Neuronal stem cell (in vitro differentiated cells): ENCODE measurements around the gene RAB27A.

Experiments
- DNase-seq: peaks from one replicate; pipeline ENCODE4 v3.0.0-alpha.2; 2013; ENCODE audit warnings: low spot score
- H2AFZ ChIP-seq: one replicate; pipeline ENCODE4 v1.6.1; 2013; ENCODE audit warnings: mild to moderate bottlenecking, low read length, inconsistent platforms
- H2AK5ac ChIP-seq: 2 replicates; pipeline ENCODE4 v1.6.1; 2013; ENCODE audit warnings: low read depth, mild to moderate bottlenecking, inconsistent platforms, low read length, moderate library complexity, mixed read lengths
- H2BK120ac ChIP-seq: 2 replicates; pipeline ENCODE4 v1.6.1; 2013; ENCODE audit warnings: low read depth, mild to moderate bottlenecking, inconsistent platforms, low read length, moderate library complexity, mixed read lengths
- H2BK12ac ChIP-seq: one replicate; pipeline ENCODE4 v1.6.1; 2013; ENCODE audit warnings: low read length, inconsistent platforms
- H2BK15ac ChIP-seq: 2 replicates; pipeline ENCODE4 v1.6.1; 2013; ENCODE audit warnings: mild to moderate bottlenecking, low read length, inconsistent platforms, mixed read lengths
- H2BK5ac ChIP-seq: one replicate; pipeline ENCODE4 v1.6.1; 2013; ENCODE audit warnings: inconsistent platforms, mild to moderate bottlenecking, low read length, moderate library complexity
- H3K14ac ChIP-seq: one replicate; pipeline ENCODE4 v1.6.1; 2013; ENCODE audit warnings: low read length, inconsistent platforms
- H3K18ac ChIP-seq: 2 replicates; pipeline ENCODE4 v1.6.1; 2013; ENCODE audit warnings: low read length, inconsistent platforms
- H3K23ac ChIP-seq: 2 replicates; pipeline ENCODE4 v1.6.1; 2013; ENCODE audit warnings: low read depth, mild to moderate bottlenecking, mixed read lengths, low read length, inconsistent platforms; ENCODE audit not compliant: poor library complexity
- H3K27ac ChIP-seq: replicated peaks from 3 replicates; pipeline ENCODE4 v1.5.1; 2013; ENCODE audit warnings: low read length, inconsistent platforms
- H3K27me3 ChIP-seq, 3 experiments: 2 replicates each; pipeline ENCODE4 v1.6.1; 2013; ENCODE audit warnings: low read length in 3 of 3, mild to moderate bottlenecking in 2 of 3, inconsistent platforms in 1 of 3, low read depth in 1 of 3, mixed read lengths in 1 of 3, moderate library complexity in 1 of 3; ENCODE audit not compliant: control insufficient read depth in 3 of 3, insufficient read depth in 3 of 3
- H3K36me3 ChIP-seq, 2 donors: replicated peaks in 1 of 2; 2 replicates each; pipeline ENCODE4 v1.6.1; 2013; ENCODE audit warnings: low read length in 2 of 2; ENCODE audit not compliant: control insufficient read depth in 2 of 2, insufficient read depth in 2 of 2
- H3K4ac ChIP-seq: 2 replicates; pipeline ENCODE4 v1.6.1; 2013; ENCODE audit warnings: inconsistent platforms, mild to moderate bottlenecking, low read length, moderate library complexity
- H3K4me1 ChIP-seq, 2 donors: 1 replicate in 1 of 2; 2 replicates in 1 of 2; pipeline ENCODE4 v1.6.1; 2013; ENCODE audit warnings: low read length in 2 of 2, low read depth in 1 of 2; ENCODE audit not compliant: control insufficient read depth in 2 of 2, insufficient read depth in 1 of 2
- H3K4me2 ChIP-seq: one replicate; pipeline ENCODE4 v1.6.1; 2013; ENCODE audit warnings: mild to moderate bottlenecking, low read length, inconsistent platforms; ENCODE audit not compliant: insufficient read depth, poor library complexity, severe bottlenecking
- H3K4me3 ChIP-seq, 2 donors: 2 replicates each; pipeline ENCODE4 v1.5.1; 2013; ENCODE audit warnings: low read length in 2 of 2, mild to moderate bottlenecking in 2 of 2, inconsistent platforms in 1 of 2, moderate library complexity in 1 of 2
- H3K79me1 ChIP-seq: one replicate; pipeline ENCODE4 v1.6.1; 2013; ENCODE audit warnings: low read depth, mild to moderate bottlenecking, inconsistent platforms, low read length, moderate library complexity
- H3K9ac ChIP-seq: one replicate; pipeline ENCODE4 v1.6.1; 2013; ENCODE audit warnings: mild to moderate bottlenecking, low read depth, low read length, inconsistent platforms; ENCODE audit not compliant: poor library complexity
- H3K9me3 ChIP-seq, 2 donors: replicated peaks in 1 of 2; 2 replicates each; pipeline versions ENCODE3 to v1.6.1; 2013; ENCODE audit warnings: low read length in 2 of 2, mild to moderate bottlenecking in 2 of 2, inconsistent platforms in 1 of 2, low read depth in 1 of 2, mixed read lengths in 1 of 2, moderate library complexity in 1 of 2; ENCODE audit not compliant: control insufficient read depth in 2 of 2, insufficient read depth in 1 of 2
- H4K8ac ChIP-seq: one replicate; pipeline ENCODE4 v1.6.1; 2013; ENCODE audit warnings: low read depth, mild to moderate bottlenecking, inconsistent platforms, low read length, moderate library complexity
- H4K91ac ChIP-seq: one replicate; pipeline ENCODE4 v1.6.1; 2013; ENCODE audit warnings: low read length, low read depth, mild to moderate bottlenecking, inconsistent platforms; ENCODE audit not compliant: poor library complexity
- WGBS, 2 donors: extraction: QIAGEN DNeasy Blood & Tissue Kit; methylation state at CpG; one replicate each; pipeline ENCODE4 v1.1.7; 2013; ENCODE audit warnings: missing lambda C conversion rate in 2 of 2, mixed read lengths in 1 of 2; ENCODE audit not compliant: insufficient read length in 2 of 2, insufficient replicate concordance in 1 of 2; ENCODE audit errors: extremely low coverage in 2 of 2; 5-methylcytosine and 5-hydroxymethylcytosine counted together

Gene RAB27A

DNA sequence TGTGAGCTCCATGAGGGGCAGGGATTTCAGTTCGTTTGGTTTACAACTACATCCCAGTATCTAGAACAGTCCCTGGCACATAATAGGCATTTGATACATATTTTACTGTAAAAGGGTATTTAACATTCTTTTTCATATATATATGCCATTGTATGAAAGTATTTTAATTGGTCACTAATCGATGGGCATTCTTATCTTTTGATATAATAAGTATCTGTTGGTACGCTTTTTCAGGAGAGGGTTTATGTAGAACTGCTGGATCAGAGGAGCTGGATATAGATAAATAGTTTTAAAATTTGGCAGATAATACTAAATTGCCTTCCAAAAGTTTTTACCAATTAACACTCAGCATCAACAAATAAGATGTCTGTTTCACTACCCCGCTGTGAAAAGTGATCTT, 91.9 kb downstream of the RAB27A start:
- no peak overlapping the region for H2BK5ac ChIP-seq
- H3K27ac ChIP-seq = no peak overlapping the region
- H2AFZ ChIP-seq = peak overlapping the region; percentile 83
- H3K79me1 ChIP-seq = no peaks in the 10 kb centered on the region
- no peak overlapping the region for H2AK5ac ChIP-seq
- H2BK12ac ChIP-seq = no peak overlapping the region
- H3K36me3 ChIP-seq = peaks cover 0 to 26% of the 10 kb centered on the region in 2 donors
- H3K4me3 ChIP-seq = peak overlapping the region in 1 of 2 donors; percentile 68
- H3K4me1 ChIP-seq = peaks cover 0 to 7% of the 10 kb centered on the region in 2 donors
- H2BK120ac ChIP-seq = no peak overlapping the region
- no peak for DNase-seq
- H2BK15ac ChIP-seq = no peak overlapping the region
- WGBS, 2 donors = no CpG with 5 or more reads among the region's 4 CpGs
- H3K4me2 ChIP-seq = peak overlapping the region; percentile 61
- H3K9me3 ChIP-seq = peaks cover 0 to 8% of the 10 kb centered on the region in 2 donors
- H3K18ac ChIP-seq = no peak overlapping the region
- no peak overlapping the region for H3K14ac ChIP-seq
- no peak overlapping the region for H4K8ac ChIP-seq
- H3K23ac ChIP-seq = no peak overlapping the region
- H4K91ac ChIP-seq = no peak overlapping the region
- H3K27me3 ChIP-seq = no peaks in the 10 kb centered on the region
- no peak overlapping the region for H3K9ac ChIP-seq
- no peak overlapping the region for H3K4ac ChIP-seq

DNA sequence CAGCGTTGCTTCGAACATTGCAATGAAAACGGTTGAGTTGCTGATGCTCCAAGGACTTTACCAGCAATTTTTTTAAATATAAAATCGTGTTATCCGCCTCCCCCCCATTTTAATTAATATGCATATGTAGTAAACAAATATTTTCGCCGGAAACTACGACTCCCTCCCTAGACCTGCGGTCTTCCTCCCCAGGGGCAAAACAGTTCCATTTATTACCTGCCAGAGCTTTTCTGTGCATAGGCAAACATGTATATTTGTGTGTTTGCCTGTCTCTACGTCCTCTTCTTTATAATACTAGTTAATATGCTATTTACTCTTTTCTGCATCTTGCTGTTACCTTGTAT, 92.3 kb downstream of the RAB27A start:
- H3K36me3 ChIP-seq = peaks cover 0 to 30% of the 10 kb centered on the region in 2 donors
- peaks cover 0 to 8% of the 10 kb centered on the region in 2 donors for H3K9me3 ChIP-seq
- H3K18ac ChIP-seq = no peak overlapping the region
- H3K27me3 ChIP-seq = no peaks in the 10 kb centered on the region
- no peak overlapping the region for H3K23ac ChIP-seq
- H2BK120ac ChIP-seq = no peak overlapping the region
- peak overlapping the region; percentile 83 for H2AFZ ChIP-seq
- H3K79me1 ChIP-seq = no peaks in the 10 kb centered on the region
- no peak for DNase-seq
- H2AK5ac ChIP-seq = no peak overlapping the region
- H3K4me2 ChIP-seq = peak overlapping the region; percentile 61
- H2BK15ac ChIP-seq = no peak overlapping the region
- no CpG with 5 or more reads among the region's 10 CpGs for WGBS, 2 donors
- no peak overlapping the region for H3K14ac ChIP-seq
- no peak overlapping the region for H2BK12ac ChIP-seq
- peak overlapping the region; percentile 75 for H3K27ac ChIP-seq
- H2BK5ac ChIP-seq = no peak overlapping the region
- H4K91ac ChIP-seq = no peak overlapping the region
- no peak overlapping the region for H3K9ac ChIP-seq
- H4K8ac ChIP-seq = no peak overlapping the region
- H3K4ac ChIP-seq = no peak overlapping the region
- H3K4me3 ChIP-seq = peak overlapping the region; percentile 68 to 80
- H3K4me1 ChIP-seq = peaks cover 0 to 7% of the 10 kb centered on the region in 2 donors

DNA sequence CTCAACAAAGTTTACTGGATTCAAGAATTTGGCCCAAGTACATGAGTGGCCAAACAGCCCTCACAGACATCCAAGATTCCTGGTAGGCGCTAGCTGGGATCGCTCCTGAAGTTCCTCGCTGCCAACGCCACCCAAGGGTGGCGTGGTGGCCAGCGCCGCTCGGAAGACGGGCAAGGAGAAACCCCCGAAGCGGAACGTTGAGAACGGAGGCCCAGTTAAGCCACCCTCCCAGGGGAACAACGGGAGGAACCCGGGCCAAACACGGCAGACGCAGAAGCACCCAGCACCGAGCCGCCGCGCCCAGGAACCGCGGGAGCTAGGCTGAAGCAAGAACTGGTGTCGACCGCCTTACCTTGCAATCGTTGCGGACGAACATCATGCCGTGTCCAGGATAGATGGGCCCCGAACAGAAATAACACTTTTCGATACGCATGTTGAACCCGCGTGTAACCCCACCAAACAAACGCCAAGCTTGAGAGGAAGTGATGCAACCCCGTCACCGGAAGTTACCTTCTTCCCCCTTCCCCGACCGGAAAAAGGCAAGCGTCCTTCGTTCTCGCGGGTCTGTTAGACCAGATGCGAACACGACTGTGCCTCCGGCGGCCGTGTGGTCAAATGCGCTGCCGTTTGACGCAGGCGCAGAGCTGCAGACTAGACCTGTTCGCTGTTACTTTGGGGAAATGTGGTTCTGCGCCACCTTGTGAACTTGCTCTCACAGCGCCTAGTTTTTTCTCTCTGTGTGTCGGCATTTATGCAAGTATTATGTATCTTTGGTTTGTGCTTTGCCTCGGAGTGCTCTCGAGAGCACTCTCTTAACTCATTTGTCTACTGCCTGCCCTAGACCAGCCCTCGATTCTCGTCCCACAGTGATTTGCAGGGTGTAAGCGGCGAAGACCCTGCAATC, 92.9 kb downstream of the RAB27A start, which contains the start of gene RSL24D1:
Gene RSL24D1, minus strand, starts transcription at position 484 of the 904 bp plus-strand sequence. Its CDS starts 51 bp downstream, at position 433.
- H3K9me3 ChIP-seq = peaks cover 0 to 8% of the 10 kb centered on the region in 2 donors
- H3K36me3 ChIP-seq = peaks cover 4 to 36% of the 10 kb centered on the region in 2 donors
- no peaks in the 10 kb centered on the region for H3K27me3 ChIP-seq
- H3K23ac ChIP-seq = no peak within 1 kb of the TSS
- no peak within 1 kb of the TSS for H4K8ac ChIP-seq
- no peak within 1 kb of the TSS for H4K91ac ChIP-seq
- peak within 1 kb of the TSS; percentile 43 for H3K14ac ChIP-seq
- peak within 1 kb of the TSS; percentile 68 to 94 for H3K4me3 ChIP-seq
- DNase-seq = peak; percentile 89
- peak within 1 kb of the TSS; percentile 75 for H3K27ac ChIP-seq
- H2BK120ac ChIP-seq = no peak within 1 kb of the TSS
- peak within 1 kb of the TSS; percentile 83 for H2AFZ ChIP-seq
- peak within 1 kb of the TSS; percentile 91 for H3K9ac ChIP-seq
- H3K4ac ChIP-seq = no peak within 1 kb of the TSS
- H2BK15ac ChIP-seq = no peak within 1 kb of the TSS
- peak within 1 kb of the TSS; percentile 61 for H3K4me2 ChIP-seq
- WGBS, 2 donors = no CpG with 5 or more reads among the region's 62 CpGs
- H3K18ac ChIP-seq = peak within 1 kb of the TSS; percentile 88
- H3K4me1 ChIP-seq = peaks cover 0 to 7% of the 10 kb centered on the region in 2 donors
- H2BK5ac ChIP-seq = no peak within 1 kb of the TSS
- no peaks in the 10 kb centered on the region for H3K79me1 ChIP-seq
- peak within 1 kb of the TSS; percentile 9 for H2AK5ac ChIP-seq
- H2BK12ac ChIP-seq = no peak within 1 kb of the TSS

DNA sequence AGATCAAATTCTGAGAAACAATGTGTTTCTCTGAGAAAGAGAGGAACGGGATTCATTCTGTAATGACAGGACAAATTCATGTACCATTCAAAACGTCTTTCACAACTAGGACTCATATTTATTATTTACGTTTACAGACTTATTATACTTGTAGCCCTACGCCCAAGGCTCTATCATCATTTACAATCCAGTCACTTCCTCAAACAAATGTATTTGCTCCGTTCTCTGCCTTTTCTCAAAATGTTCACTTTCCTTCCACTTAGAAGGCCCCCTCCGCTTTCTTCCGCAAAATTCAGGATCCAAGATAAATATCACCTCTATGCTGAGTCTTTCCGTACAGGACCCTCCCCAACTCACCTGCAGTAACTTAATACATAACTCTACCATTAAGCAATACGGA, 93.6 kb downstream of the RAB27A start:
- Histone ChIP-seq H4K8ac (no peak overlapping the region), H3K4me1 (peaks cover 0 to 7% of the 10 kb centered on the region in 2 donors), H3K9me3 (peaks cover 0 to 8% of the 10 kb centered on the region in 2 donors), H2BK12ac (no peak overlapping the region), H2BK15ac (no peak overlapping the region), H2BK120ac (no peak overlapping the region), H3K9ac (no peak overlapping the region), H3K4me3 (peak overlapping the region; percentile 68 to 94), H2BK5ac (no peak overlapping the region), H2AFZ (peak overlapping the region; percentile 81), H3K79me1 (no peaks in the 10 kb centered on the region), H3K4ac (no peak overlapping the region), H3K4me2 (peak overlapping the region; percentile 55), H3K27me3 (no peaks in the 10 kb centered on the region), H3K27ac (no peak overlapping the region), H2AK5ac (no peak overlapping the region), H3K14ac (no peak overlapping the region), H3K18ac (no peak overlapping the region), H4K91ac (no peak overlapping the region), H3K23ac (no peak overlapping the region), H3K36me3 (peaks cover 4 to 43% of the 10 kb centered on the region in 2 donors)
- DNase-seq = no peak
- no CpG with 5 or more reads among the region's 9 CpGs for WGBS, 2 donors
